AG09309 (cell line): ENCODE data around the gene TRMT10A.

Experiments used
- DNase-seq: peaks from one replicate; pipeline ENCODE4 v3.0.0-alpha.2; 2010; ENCODE audit warnings: low read depth
- H3K4me3 ChIP-seq: 2 replicates; pipeline ENCODE4 v1.5.1; 2011; ENCODE audit warnings: mild to moderate bottlenecking, low read depth, low read length, moderate library complexity; ENCODE audit not compliant: control insufficient read depth
- CTCF ChIP-seq: IDR thresholded peaks from 2 replicates; pipeline ENCODE4 v1.5.1; 2011; ENCODE audit warnings: mild to moderate bottlenecking, low read depth, low read length, inconsistent platforms; ENCODE audit not compliant: insufficient read depth, control insufficient read depth; ENCODE audit errors: missing control alignments

The TRMT10A gene

GRCh38 chr4:99586322-99586721 is 22.5 kb upstream of the TRMT10A start:
- no peak for TF ChIP-seq CTCF
- DNase-seq = no peak
- H3K4me3 ChIP-seq = no peak overlapping the region

DNA sequence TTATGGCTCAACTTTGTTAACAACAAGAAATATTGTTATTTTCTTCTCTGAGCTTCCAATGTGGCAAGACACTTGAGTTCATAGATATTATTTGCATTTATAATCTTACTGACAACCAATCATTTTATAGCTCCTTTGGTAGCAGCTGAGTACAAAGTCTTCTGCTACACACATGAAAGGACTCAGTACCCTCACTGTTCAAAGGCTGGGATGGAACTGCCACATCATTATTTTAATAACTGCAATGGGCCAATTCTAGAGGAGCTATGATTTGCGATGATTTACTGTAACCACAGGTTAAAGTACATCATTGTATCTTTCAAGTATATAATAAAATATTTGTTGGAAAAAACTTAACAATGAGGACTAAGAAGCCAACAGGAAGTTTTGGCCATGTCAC is 21.7 kb upstream of the TRMT10A start:
- no peak for DNase-seq
- no peak overlapping the region for H3K4me3 ChIP-seq
- TF ChIP-seq CTCF = no peak

- DNase-seq = no peak
- no peak for TF ChIP-seq CTCF
- H3K4me3 ChIP-seq = no peak overlapping the region
Measured at GRCh38 chr4:99578714-99579113, 14.9 kb upstream of the TRMT10A start.

GRCh38 chr4:99574530-99575324 is 10.9 kb upstream of the TRMT10A start, which contains the start of gene MTTP:
MTTP (plus strand) TSS chr4:99574824; CDS start chr4:99574910, 86 bp downstream.
- no peak for DNase-seq
- H3K4me3 ChIP-seq = no peak within 1 kb of the TSS
- TF ChIP-seq CTCF = no peak

GRCh38 chr4:99573735-99574368 is 10.0 kb upstream of the TRMT10A start:
- H3K4me3 ChIP-seq = no peak overlapping the region
- TF ChIP-seq CTCF = no peak
- no peak for DNase-seq

- TF ChIP-seq CTCF = no peak
- no peak overlapping the region for H3K4me3 ChIP-seq
- DNase-seq = peak; percentile 35
Measured at GRCh38 chr4:99572527-99573240, 8.8 kb upstream of the TRMT10A start.
